Activated naive CD4-positive, alpha-beta T cell (primary cell): ENCODE results near the gene DDX28.

Experiments used
- DNase-seq, 4 experiments: peaks; one replicate each; lab custom pipeline; 2025; lab: John Stamatoyannopoulos, UW

Gene DDX28, protein sequence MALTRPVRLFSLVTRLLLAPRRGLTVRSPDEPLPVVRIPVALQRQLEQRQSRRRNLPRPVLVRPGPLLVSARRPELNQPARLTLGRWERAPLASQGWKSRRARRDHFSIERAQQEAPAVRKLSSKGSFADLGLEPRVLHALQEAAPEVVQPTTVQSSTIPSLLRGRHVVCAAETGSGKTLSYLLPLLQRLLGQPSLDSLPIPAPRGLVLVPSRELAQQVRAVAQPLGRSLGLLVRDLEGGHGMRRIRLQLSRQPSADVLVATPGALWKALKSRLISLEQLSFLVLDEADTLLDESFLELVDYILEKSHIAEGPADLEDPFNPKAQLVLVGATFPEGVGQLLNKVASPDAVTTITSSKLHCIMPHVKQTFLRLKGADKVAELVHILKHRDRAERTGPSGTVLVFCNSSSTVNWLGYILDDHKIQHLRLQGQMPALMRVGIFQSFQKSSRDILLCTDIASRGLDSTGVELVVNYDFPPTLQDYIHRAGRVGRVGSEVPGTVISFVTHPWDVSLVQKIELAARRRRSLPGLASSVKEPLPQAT

DNA sequence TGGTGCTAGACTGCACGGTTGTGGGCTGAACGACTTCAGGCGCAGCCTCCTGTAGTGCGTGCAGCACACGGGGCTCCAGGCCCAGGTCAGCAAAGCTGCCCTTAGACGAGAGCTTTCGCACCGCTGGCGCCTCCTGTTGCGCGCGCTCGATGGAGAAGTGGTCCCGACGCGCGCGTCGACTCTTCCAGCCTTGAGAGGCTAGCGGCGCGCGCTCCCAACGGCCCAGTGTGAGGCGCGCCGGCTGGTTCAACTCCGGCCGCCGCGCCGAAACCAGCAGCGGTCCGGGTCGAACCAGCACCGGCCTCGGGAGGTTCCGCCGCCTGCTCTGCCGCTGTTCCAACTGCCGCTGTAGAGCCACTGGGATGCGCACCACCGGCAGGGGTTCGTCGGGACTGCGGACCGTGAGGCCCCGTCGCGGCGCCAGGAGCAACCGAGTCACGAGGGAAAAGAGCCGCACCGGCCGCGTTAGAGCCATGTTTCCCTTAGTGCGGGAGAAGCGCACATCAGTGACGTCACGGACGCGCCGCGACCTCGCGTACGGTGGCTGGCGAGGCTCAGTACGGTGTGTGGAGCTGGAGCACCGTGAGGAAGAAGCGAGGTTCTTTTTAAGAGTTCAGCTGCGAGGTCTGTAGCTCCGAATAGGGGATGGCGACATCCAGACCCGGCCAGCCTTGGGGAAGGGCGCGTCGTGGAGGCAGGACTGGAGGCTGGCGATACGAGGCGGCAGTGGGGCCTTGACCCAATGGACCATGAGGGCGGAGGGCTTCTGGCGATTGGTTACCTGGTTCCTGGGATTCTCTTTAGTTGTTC is at the start of gene DDX28, which contains the start of gene DUS2:
Gene DDX28 (minus strand): TSS at position 505 of the 810 bp plus-strand sequence. CDS start 30 bp downstream, at position 475.
Gene DUS2 (plus strand): TSS at position 557 of the 810 bp plus-strand sequence. CDS start 14,740 bp downstream, outside the sequence.
- DNase-seq: peak; percentile 85 to 96 (median 90)

- DNase-seq: no peak
Measured at GRCh38 chr16:68072038-68072695, 49.1 kb upstream of the DDX28 start.

DNA sequence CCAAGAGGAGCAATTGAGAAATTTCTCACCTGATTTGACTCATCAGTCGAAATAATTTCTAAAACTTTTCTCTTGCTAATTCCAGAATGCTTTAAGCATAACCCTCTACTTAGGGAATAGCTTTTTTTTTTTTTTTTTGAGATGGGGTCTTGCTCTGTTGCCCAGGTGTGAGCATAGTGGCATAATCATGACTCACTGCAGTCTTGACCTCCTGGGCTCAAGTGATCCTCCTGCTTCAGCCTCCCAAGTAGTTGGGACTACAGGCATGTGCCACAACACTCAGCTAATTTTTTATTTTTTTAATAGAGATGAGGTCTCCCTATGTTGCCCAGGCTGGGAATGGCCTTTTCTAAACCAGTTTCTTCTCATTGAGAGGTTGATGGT is 48.5 kb upstream of the DDX28 start:
- no peak for DNase-seq

DNA sequence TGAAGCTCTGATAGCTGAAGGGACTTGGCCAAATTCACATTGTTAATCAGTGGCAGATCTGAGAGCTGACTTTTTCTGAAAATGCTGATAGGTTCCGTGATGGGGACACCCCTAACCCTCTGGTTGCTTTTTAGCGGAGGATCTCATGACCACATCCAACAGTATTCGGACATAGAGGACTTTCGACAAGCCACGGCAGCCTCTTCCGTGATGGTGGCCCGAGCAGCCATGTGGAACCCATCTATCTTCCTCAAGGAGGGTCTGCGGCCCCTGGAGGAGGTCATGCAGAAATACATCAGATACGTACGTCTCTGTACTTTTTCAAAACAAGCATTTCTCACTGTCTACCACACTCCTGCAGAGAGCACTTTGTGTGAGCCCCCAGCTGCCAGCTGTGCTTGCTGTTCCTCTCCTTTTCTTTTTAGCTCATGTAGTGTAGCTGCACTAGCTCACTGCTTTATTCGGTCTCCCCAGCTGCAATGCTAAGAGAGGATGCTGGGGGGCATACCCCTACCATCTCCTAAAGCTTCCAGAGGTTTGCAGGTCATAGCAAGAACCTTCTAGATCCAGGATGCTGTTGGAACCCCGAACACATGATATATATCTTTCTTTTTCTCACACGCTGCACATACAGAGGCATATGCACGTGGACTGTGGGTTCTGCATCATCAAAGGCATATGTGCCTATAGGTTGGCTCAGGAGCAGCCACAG is 47.9 kb upstream of the DDX28 start:
- DNase-seq: no peak

DNA sequence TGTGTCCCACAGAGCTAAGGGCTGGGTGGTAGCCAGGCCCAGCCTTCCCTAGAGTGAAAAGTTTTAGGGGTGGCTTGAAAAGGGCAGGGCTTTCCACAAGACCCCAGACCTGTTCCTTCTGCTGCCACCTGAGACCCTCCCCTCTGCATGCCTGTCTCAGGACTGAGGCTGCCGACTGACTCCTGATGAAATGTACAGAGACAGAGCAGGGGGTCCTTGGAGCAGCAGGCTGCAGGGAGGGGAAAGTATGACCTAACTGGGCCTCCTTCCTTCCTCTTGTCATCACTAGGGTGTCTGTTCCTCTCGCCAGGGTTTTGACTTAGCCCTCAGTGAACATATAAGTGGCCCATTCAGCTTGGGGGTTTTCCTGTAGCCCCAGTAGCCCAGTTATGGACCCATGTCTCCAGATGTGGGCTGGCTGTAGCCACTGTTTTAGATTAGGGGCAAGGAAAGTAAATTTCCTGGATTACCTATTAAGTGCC is 47.3 kb upstream of the DDX28 start:
- no peak for DNase-seq

DNA sequence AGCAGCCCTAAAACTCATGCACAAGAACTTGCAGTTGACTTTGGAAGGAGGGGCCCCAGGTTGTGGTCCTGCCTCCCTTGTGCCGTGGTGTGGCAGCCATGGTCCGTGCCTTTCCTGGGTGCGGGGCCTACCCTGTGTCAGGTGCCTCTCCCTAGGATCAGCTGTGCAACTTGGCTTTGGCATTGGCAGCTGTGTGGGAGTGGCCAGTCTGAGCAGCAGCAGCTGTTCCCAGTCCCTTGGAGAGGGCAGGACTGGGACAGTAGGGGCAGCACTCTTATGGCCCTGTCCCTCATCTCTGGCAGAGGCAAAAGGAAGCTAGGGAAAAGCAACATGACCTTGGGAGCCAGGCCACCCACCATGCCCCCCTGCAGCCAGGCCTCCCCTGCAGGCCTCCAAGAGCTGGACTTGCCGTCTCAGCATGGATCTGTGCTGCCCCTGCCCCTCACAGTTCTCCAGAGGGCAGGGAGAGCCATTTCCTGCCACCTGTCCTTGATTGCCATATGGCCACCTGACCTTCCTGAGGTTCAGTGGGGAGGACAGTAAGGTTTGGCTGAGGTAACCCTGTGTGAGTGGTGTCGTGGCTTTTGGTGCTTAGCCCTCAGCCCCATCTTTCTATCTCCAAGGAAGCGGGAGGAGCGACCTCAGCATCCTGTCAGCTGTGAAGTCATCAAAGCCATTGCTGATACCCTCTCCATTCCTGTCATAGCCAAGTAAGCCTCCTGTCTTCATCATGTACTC is 46.6 kb upstream of the DDX28 start:
- DNase-seq: no peak

DNA sequence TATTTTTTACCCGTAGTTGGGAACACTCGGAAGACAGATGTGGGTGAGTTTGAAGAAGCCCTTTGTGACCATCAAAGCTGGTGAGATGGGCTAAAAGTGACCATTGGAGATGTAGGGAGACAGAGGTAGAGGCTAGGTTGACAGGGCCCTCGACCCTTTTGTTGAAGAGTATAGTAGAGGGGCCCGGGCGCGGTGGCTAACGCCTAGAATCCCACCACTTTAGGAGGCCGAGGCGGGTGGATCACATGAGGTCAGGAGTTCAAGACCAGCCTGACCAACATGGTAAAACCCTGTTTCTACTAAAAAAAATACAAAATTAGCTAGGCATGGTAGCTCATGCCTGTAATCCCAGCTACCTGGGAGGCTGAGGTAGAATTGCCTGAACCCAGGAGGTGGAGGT is 45.9 kb upstream of the DDX28 start:
- DNase-seq: no peak

GRCh38 chr16:68066763-68067162 is 43.7 kb upstream of the DDX28 start:
- no peak for DNase-seq

GRCh38 chr16:68065716-68066305 is 42.8 kb upstream of the DDX28 start:
- DNase-seq: no peak

GRCh38 chr16:68064791-68065365 is 41.8 kb upstream of the DDX28 start:
- peak; percentile 18 to 50 (median 29) for DNase-seq

DNA sequence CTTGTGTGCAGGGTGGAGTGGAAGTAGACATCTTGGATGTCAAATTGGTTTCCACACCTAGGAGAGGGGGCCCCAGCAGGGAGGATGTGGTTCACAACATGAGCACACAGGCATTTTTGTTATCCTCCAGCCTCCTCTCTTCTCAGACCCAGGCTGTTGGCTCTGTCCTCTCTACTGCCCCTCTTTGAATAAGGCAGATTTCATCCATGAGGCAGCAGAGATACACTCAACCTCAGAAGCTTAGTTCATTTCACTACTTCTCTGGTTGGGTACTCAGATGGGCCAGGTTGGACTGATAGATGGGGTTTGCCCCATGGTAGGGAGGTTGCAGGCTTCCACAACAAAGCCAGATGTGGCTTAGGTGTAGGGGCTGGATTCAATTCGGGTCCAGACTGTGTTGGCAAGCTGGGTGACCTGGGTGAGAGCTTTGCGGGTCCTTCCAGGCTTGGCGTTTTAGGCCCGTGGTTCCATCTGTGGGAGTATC is 39.9 kb upstream of the DDX28 start:
- no peak for DNase-seq

DNA sequence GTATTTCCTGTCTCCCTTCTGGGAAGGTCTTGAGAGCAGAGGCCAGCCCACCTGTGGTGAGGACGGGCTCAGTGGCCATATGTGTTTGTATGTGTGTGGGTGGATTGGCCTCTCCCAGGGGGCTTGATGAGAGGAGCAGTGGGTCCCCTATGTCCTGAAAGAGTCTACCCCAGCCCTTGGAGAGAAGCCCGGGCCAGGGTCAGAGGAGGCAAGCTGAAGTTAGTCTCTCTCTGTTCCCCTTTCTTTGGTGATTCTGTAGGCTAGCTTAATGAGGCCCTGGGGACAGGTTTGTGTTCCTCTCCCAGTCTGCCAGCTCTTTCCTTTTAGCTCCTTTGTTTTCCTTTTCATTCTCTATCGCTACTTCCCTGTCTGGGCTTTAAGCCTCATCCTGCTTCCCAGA is 38.4 kb upstream of the DDX28 start:
- no peak for DNase-seq

GRCh38 chr16:68059804-68060203 is 36.8 kb upstream of the DDX28 start:
- DNase-seq: no peak

GRCh38 chr16:68055395-68055794 is 32.4 kb upstream of the DDX28 start:
- no peak for DNase-seq

GRCh38 chr16:68049449-68049848 is 26.4 kb upstream of the DDX28 start:
- DNase-seq: no peak

GRCh38 chr16:68047987-68048386 is 25.0 kb upstream of the DDX28 start:
- DNase-seq: no peak

DNA sequence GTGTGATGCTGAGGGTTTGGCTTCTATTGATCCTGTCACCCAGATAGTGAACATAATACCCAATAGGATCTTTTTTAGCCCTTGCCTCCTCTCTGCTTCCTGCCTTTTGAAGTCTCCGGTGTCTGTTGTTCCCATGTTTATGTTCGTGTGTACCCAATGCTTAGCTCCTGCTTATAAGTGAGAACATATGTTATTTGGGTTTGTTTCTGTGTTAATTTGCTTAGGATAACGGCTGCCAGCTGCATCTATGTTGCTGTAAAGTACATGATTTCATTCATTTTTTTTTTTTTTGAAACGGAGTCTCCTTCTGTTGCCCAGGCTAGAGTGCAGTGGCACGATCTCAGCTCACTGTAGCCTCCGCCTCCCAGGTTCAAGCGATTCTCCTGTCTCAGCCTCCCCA is 23.1 kb upstream of the DDX28 start:
- DNase-seq: no peak

DNA sequence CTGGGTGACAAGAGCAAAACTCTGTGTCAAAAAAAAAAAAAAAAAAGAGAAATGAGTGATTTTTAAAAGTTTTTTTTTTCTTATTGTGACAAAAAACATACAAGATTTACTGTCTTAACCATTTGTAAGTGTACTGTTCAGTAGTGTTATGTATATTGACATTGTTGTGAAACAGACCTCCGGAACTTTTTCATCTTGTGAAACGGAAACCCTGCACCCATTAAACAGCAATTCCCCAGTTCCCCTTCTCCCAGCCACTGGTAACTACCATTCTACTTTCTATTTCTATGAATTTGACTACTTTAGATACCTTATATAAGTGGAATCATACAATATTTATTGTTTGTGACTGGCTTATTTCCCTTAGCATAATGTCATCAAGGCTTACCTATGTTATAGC is 18.8 kb upstream of the DDX28 start:
- DNase-seq: no peak

- DNase-seq: peak; percentile 63 to 88 (median 87)
Measured at GRCh38 chr16:68040506-68041288, 17.7 kb upstream of the DDX28 start.
